DOHH2 (cell line): ENCODE data around the gene CYB5R3.

Experiments
- EZH2phosphoT487 ChIP-seq: fragments of 200-600 bp; sonication (generic); IDR thresholded peaks from 2 replicates; pipeline ENCODE4 v1.6.1; 2017; ENCODE audit warnings: borderline replicate concordance, mild to moderate bottlenecking, antibody characterized with exemption, low read length, moderate library complexity, mixed read lengths
- TF ChIP-seq, protein P1 (sequence below): fragments of 200-600 bp; sonication (generic); IDR thresholded peaks from one replicate; pipeline ENCODE4 v1.5.1; 2014; ENCODE audit warnings: antibody characterized with exemption, mild to moderate bottlenecking, low read depth, low read length; ENCODE audit not compliant: poor library complexity, severe bottlenecking

DNA sequence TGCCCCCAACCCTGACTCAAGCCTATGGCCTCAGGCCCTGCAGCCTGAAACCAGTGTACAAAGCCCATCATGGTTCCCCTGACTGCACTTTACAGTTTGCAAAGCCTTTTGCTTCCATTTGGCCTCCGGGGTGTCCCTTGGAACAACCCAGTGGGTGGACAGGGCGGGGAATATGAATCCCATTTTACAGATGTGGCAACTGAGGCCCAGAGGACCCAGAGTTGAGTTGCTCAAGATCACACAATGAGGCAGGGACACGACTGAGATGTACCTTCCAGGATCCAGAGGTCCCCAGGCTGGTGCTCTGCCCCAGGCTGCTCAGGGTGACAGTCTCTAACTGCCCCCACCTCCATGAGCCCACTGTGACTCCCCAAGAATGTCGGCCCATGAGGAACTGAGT is 29.1 kb downstream of the CYB5R3 start:
- TF ChIP-seq, protein P1, sequence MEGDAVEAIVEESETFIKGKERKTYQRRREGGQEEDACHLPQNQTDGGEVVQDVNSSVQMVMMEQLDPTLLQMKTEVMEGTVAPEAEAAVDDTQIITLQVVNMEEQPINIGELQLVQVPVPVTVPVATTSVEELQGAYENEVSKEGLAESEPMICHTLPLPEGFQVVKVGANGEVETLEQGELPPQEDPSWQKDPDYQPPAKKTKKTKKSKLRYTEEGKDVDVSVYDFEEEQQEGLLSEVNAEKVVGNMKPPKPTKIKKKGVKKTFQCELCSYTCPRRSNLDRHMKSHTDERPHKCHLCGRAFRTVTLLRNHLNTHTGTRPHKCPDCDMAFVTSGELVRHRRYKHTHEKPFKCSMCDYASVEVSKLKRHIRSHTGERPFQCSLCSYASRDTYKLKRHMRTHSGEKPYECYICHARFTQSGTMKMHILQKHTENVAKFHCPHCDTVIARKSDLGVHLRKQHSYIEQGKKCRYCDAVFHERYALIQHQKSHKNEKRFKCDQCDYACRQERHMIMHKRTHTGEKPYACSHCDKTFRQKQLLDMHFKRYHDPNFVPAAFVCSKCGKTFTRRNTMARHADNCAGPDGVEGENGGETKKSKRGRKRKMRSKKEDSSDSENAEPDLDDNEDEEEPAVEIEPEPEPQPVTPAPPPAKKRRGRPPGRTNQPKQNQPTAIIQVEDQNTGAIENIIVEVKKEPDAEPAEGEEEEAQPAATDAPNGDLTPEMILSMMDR = no peak
- TF ChIP-seq EZH2phosphoT487 = no peak
